Subcutaneous adipose tissue (tissue), 4 donors: ENCODE data around the gene NLRP14. TPM values are rescaled to one million over a fixed set of nuclear protein-coding genes. Genes with fewer than 3 reads are reported as not detected.

ENCODE experiments used
- CTCF ChIP-seq: fragments of 450-650 bp; IDR thresholded peaks from one replicate; pipeline ENCODE4 v1.5.1; 2016; ENCODE audit warnings: low read depth, mild to moderate bottlenecking, control low read depth, antibody characterized with exemption, moderate library complexity
- total RNA-seq, 4 donors: library from RNA; depleted of rRNA; stranded (reverse); fragments of >200 nt; gene quantifications; one replicate each; pipeline ENCODE4 v1.1.0, GENCODE V29; 2016

NLRP14 gene
- total RNA-seq, 4 donors from 2014 or later = 0.19 TPM; not detected in 3

- TF ChIP-seq CTCF = no peak
Observed at GRCh38 chr11:6995703-6996102, 24.6 kb upstream of the NLRP14 start.

GRCh38 chr11:7004482-7004881, 15.8 kb upstream of the NLRP14 start:
- no peak for TF ChIP-seq CTCF

GRCh38 chr11:7014118-7014517, 6.2 kb upstream of the NLRP14 start:
- TF ChIP-seq CTCF = no peak

- no peak for TF ChIP-seq CTCF
Observed at GRCh38 chr11:7016011-7016410, 4.3 kb upstream of the NLRP14 start.

- TF ChIP-seq CTCF = no peak
Observed at GRCh38 chr11:7019500-7020182, 638 bp upstream of the NLRP14 start.

GRCh38 chr11:7021318-7021717, 1.0 kb downstream of the NLRP14 start:
- TF ChIP-seq CTCF = no peak

- TF ChIP-seq CTCF = no peak
Observed at GRCh38 chr11:7028141-7028540, 7.9 kb downstream of the NLRP14 start.
